NCI-H2029 (cell line): ENCODE results near the gene PCYOX1L.
A peak's percentile ranks its signal among the peaks of the same experiment; 100 is the strongest.

ENCODE experiments used
- DNase-seq: peaks from one replicate; lab custom pipeline; 2025; lab: John Stamatoyannopoulos, UW

Gene PCYOX1L

GRCh38 chr5:149357370-149358293 is at the start of gene PCYOX1L:
Gene PCYOX1L, plus strand, starts transcription at chr5:149358046. Its CDS starts 23 bp downstream, at chr5:149358069.
- DNase-seq: peak; percentile 95

- no peak for DNase-seq
These were observed 48.5 kb upstream of the PCYOX1L start for GRCh38 chr5:149309354-149309753.

GRCh38 chr5:149310488-149310887 is 47.4 kb upstream of the PCYOX1L start:
- DNase-seq: no peak

- DNase-seq: peak; percentile 9
These were observed 46.7 kb upstream of the PCYOX1L start for GRCh38 chr5:149310947-149311658.

- DNase-seq: no peak
These were observed 44.5 kb upstream of the PCYOX1L start for GRCh38 chr5:149313151-149313841.

GRCh38 chr5:149314571-149315111 is 43.2 kb upstream of the PCYOX1L start:
- DNase-seq: no peak

GRCh38 chr5:149315753-149316152 is 42.1 kb upstream of the PCYOX1L start:
- no peak for DNase-seq

- DNase-seq: peak; percentile 38
These were observed 40.4 kb upstream of the PCYOX1L start for GRCh38 chr5:149317281-149318048.

GRCh38 chr5:149319174-149319573 is 38.7 kb upstream of the PCYOX1L start:
- no peak for DNase-seq

- peak; percentile 90 for DNase-seq
These were observed 37.0 kb upstream of the PCYOX1L start for GRCh38 chr5:149320791-149321330.

GRCh38 chr5:149322518-149322917 is 35.3 kb upstream of the PCYOX1L start:
- no peak for DNase-seq

- DNase-seq: no peak
These were observed 34.6 kb upstream of the PCYOX1L start for GRCh38 chr5:149323210-149323609.

GRCh38 chr5:149323621-149324205 is 34.1 kb upstream of the PCYOX1L start:
- DNase-seq: no peak

GRCh38 chr5:149324641-149325040 is 33.2 kb upstream of the PCYOX1L start:
- DNase-seq: no peak

GRCh38 chr5:149325166-149325735 is 32.6 kb upstream of the PCYOX1L start:
- DNase-seq: no peak

- DNase-seq: no peak
These were observed 32.0 kb upstream of the PCYOX1L start for GRCh38 chr5:149325894-149326293.

GRCh38 chr5:149326611-149327010 is 31.2 kb upstream of the PCYOX1L start:
- no peak for DNase-seq

- DNase-seq: no peak
These were observed 29.7 kb upstream of the PCYOX1L start for GRCh38 chr5:149328177-149328576.

GRCh38 chr5:149333711-149334443 is 24.0 kb upstream of the PCYOX1L start:
- no peak for DNase-seq

- peak; percentile 70 for DNase-seq
These were observed 20.1 kb upstream of the PCYOX1L start for GRCh38 chr5:149337736-149338135.
